ENCODE data around the gene DNAI7.

DNAI7 gene

DNA sequence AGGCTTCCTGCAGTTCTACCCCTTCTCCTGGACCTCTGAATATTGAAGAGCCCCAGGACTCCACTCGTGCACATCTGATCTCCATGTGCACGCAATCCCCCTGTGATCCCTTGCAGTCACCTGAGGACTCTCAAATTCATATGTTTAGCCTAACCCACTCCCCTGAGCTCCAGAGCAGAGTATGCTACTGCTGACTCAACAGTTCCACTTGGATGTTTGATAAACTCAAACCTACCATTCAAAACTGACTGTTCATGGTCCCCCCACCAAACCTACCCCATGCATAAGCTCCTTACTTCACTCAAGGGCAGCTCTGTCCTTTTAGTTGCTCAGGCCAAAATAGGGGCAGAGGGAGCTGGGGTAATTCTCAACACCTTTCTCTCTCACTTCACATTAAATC is 96.0 kb downstream of the DNAI7 start:
- DNase-seq = no peak

DNA sequence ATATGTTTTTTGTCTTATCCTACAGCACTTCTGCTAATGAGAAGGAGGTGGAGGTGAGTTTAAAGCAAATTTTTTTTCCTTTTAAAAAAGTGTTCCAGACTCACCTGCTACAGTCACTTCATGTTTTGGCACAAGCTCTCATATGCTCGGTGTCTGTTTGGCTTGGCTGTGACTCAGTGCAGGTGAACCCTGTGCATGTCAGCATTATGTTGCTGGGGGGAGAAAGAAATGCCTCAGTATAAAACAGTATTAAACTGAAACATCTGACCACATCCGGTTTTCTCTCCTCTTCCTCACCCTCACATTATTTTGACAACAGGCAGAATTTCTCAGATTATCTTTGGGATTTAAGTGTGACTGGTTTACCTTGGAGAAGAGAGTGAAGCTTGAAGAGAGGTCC is 105.2 kb downstream of the DNAI7 start:
- peak; percentile 13 for DNase-seq

DNA sequence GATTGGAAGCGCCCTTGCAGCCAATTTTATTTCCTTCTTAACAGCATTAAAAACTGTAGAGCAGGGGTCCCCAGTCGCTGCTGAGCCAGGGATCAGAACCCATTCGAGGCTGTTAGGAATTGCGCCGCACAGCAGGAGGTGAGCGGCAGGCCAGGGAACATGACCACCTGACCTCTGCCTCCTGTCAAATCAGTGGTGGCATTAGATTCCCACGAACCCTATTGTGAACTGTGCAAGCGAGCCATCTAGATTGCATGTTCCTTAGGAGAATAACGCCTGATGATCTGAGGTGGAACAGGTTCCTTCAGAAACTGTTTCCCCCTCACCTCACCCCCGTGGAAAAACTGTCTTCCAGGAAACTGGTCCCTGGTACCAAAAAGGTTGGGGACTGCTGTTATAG is 107.4 kb downstream of the DNAI7 start:
- DNase-seq = no peak

DNA sequence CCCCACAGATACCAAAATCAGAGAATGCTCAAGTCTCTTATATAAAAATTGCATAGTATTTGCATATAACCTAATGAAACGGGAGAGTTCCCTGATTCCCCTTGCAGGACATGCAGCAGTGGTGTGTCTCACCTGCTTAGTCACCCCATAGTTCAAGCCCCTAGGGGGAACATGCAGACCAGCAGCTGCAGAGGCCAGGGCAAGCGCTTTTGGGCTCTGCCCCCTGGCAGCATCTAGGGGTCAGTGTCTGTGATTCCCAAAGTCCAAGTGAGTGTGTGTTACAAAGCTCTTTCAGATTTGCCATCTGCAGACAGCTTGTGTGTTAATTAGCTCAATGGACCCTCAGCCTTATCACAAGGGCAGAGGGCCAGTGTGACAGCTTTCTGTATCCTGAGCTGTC is 110.1 kb downstream of the DNAI7 start:
- DNase-seq = no peak

DNA sequence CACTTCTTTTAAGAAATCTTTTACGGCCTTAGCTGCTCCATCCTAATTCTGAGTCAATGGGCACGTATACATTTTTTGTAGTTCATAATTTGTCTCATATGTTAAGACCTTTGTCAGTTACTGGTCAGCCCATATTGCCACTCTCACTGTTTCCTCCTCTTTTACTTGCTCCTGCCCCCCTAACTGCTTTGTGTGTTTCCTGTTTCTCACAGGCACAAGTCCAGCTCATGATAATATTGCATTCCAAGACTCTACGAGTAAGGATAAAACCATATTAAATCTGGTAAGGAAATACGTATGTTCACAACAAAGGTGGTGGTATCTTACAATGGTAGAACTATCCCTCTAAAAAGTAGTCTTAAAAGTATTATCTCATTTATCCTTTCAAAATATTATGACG is 111.7 kb downstream of the DNAI7 start:
- DNase-seq = no peak

DNA sequence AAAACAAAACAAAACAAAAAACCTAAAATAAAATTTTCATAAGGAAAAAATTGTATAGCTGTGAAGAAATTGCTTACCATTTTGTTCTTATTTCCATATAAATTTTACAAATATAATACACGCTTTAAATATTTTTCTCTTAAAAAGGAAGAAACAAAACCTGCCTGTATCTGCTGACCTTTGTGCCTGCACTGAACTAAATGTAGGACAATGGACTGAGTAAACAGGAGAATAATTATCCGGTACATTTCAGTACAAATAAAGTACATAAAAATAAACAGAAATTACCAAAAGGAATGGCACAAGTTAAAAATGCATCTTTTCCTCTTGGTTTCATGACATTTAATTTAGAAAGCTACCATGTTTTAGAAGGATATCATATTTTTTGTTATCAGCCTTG is 112.3 kb downstream of the DNAI7 start:
- DNase-seq = no peak

DNA sequence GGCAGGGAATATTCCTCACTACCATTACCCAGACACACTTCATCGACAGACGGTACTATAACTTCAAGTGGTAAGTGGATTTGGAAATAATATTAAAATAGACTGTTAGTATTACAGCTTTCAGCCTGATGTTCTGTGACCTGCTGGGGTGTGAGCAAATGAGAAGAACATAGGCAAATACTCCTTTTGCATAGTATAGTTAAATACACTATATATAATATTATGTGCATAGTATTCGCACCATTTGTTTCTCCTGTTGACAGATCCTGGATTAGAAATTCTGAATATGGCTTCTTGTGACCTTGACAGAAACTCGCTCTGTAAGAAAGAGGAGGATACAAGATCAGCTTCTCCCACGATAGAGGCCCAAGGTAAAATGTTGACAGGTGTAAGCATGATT is 115.6 kb downstream of the DNAI7 start:
- DNase-seq = no peak

DNA sequence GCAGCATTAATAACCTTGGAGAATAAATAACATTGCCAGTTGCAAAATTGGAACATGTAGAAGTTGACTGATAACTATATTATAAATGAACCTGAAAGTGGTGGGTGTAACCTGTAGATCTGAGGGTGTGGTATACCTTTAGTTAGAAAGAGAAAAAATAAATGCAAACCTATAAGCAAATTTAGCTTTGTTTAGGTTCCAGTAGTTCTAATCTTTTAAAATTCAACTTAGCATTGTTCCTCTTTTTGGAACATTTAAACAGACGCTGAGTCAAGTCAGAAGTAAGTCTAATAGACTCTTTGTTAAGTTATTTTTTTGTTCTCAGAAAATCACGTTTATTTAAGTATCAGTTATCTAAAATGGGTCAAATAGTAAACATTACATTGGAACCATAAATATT is 120.0 kb downstream of the DNAI7 start:
- peak; percentile 28 for DNase-seq

DNA sequence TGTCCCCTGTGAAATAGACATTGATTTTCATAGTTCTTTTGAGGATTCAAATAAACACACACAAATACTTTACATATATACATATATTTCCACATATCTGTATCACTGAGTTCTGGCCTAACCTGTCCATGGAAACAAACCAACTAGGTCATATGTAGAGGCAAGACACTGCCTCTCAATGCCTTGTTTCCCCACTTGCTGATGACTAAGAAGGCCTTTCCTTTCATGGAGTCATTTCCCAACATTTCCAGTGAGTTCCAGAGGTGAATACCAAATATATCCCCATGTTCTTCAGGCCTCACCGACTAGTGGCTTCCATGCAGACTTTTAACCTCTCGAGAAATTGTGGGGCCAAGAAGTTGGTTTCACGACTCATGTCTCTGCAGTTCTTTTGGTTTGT is 120.8 kb downstream of the DNAI7 start:
- DNase-seq = no peak

DNA sequence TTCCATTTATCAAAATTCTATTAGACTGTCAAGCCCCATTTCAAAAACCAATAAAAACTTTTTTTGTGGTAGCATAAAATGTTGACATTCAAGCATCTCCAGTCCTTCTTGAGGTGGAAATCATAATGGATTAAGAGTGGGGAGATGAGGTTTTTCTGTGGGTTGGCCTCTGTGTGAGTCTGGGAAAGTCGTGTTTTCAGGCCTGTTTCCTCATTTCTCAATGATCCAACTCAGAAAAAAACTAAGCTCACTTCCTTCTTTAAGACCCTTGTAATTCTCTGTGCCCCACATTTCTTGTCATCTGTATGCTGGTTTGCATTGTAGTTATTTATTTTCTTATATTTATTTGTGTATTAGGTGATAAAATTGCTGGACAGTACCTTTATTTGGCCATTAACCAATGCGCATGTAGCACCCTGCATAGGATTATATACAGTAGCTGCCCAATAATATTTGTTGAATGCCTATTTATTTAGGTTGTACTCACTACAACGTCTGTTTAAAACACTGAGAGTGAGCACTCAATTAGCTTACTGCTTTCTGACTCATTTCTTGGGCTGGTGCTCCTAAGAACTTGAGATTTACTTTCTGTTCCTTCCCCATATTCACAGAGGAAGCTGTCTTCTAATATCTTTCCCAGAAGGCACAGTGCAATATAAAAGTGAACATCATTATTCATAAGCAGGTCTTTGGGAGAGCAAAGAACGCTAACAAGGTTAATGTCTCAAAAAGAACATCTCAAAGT is 121.9 kb downstream of the DNAI7 start:
- DNase-seq = peak; percentile 38

DNA sequence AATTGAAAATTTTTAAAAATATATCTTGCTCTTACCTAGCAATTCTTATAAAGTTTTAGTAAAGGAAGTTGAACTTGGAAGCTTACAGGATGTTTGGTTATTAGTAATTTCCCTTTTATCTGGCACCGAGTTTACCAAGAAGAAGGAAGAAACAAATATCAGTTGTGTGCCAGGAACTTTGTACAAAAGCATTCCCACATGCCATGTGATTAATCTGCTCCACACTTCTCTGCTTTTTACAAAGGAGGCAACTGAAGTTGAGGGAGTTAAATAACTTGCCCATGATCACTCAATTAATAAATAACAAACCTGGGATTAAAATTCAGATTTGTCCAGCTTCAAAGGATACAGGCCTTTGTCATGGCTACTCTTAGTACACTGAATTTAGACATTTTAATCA is 123.6 kb downstream of the DNAI7 start:
- no peak for DNase-seq

DNA sequence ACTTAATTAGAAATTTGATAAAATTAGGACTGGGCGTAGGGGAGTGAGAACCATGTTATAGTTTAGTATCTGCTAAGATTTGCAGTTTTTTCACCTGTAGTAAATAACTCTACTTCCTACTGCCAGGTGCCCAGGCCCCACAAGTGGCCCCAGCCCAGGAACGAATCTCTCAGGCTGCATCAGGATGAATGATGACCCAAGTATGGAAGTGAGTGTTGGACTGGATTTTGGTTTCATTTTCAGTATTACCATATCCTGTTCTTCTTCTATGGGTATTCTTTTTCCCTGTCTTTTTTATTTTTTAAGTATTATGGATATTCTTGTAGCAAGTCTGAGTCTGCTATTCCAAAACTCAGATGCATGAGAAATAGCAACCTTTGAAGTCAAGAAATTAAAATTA is 125.7 kb downstream of the DNAI7 start:
- no peak for DNase-seq

DNA sequence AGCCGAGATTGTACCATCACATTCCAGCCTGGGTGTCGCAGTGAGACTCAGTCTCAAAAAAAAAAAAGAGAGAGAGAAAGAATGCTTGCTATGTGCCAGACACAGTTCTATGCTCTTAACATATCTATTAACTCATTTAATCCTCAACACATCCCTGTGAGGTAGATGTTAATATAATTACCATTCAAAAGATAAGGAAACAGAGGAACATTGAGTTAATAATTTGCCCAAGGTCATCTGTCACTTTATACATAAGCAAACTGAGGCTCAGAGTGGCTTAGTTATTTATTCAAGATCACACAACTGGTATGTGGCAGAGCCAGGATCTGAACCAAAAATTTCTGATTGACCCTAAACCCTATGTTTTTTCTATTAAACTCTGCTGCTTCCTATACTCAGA is 129.9 kb downstream of the DNAI7 start:
- no peak for DNase-seq

DNA sequence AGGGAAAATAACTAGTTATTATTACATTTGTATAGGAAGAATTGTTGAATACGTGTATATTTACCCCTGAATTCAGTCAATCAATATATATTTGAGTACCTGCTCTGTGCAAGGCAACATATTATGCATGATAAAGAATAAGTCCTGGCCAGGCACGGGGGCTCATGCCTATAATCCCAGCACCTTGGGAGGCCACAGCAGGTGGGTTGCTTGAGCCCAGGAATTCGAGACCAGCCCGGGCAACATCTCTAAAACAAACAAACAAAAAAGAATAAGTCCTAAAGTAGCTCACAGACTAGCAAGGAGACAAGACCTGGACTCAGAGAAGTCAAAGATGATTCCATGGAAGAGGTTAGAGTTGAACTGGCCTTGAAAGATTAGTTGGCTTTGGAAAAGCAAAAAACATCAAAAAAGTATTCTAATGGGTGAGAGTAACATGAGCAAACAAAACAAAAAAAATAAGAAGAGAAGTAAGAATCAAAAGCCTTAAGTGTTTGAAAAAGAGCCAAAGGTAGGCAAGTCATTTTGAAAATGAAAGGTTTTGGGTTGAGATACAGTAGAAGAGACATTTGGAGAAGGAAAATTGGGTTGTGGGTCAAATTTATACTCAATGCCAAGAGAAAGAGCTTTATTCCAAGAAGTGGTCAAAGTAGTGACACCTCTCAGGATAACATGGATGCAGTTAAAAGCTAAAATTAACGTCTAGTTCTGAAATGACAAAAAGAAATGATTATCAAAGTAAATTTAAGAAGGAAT is 130.9 kb downstream of the DNAI7 start:
- no peak for DNase-seq

DNA sequence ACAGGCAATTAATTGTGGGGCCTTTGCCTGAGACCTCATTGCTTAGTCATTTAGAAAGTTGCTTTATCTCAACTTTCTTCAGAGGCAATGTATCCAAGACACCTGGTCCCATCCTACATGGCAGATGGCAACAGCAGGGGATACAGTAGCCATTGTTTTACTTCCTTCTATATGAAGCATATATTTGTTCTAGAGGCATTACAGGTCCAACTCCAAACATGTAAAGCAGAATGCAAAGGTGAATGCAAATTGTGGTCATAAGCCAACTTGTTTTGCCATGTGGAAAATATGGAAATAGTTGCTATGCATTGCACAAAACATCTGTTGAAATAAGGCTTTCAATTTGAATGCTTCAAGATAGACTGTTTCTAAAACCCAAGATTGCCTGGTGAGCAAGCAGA is 136.3 kb downstream of the DNAI7 start:
- no peak for DNase-seq

Measured in hematopoietic multipotent progenitor cell treated with erythropoietin and hydrocortisone succinate and interleukin-3 and kit ligand, for 4 days (in vitro differentiated cells).